ENCODE results near the gene CADM4.

DNA sequence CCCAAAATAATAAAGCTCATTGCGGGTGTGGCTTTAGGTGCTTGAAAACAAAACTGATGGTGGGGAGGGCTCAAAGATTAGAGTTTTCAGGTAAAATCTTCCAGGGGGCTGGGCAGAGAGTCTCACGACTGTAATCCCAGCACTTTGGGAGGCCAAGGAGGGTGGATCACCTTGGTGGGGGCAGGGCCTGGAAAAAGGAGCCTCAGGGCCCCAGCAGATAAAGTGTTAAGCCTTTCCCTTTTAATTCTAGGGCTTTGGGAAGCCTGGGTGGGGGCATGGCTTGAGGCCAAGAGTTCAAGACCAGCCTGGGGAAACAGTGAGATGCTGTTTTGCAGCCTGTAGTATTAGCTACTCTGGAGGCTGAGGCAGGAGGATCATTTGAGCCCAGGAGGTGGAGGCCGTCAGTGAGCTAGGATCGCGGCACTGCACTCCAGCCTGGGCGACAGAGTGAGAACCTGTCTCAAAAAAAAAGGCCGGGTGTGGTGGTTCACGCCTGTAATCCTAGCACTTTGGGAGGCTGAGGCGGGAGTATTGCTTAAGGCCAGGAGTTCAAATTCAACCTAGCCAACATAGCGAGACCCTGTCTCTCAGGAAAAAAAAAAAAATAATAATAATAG, 45.5 kb downstream of the CADM4 start:
- TF ChIP-seq POLR2A (IDR thresholded peaks at IDR 0.05) (no peak), POLR2AphosphoS5 (IDR thresholded peaks at IDR 0.05) (no peak)
- TF ChIP-seq, protein P1, sequence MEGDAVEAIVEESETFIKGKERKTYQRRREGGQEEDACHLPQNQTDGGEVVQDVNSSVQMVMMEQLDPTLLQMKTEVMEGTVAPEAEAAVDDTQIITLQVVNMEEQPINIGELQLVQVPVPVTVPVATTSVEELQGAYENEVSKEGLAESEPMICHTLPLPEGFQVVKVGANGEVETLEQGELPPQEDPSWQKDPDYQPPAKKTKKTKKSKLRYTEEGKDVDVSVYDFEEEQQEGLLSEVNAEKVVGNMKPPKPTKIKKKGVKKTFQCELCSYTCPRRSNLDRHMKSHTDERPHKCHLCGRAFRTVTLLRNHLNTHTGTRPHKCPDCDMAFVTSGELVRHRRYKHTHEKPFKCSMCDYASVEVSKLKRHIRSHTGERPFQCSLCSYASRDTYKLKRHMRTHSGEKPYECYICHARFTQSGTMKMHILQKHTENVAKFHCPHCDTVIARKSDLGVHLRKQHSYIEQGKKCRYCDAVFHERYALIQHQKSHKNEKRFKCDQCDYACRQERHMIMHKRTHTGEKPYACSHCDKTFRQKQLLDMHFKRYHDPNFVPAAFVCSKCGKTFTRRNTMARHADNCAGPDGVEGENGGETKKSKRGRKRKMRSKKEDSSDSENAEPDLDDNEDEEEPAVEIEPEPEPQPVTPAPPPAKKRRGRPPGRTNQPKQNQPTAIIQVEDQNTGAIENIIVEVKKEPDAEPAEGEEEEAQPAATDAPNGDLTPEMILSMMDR (IDR thresholded peaks at IDR 0.05 in 8 of 11, conservative IDR thresholded peaks at IDR 0.05 in 3 of 11), result no peak
